NCI-H187 (cell line): ENCODE data around the gene SLC28A1.

Experiments used
- DNase-seq, 2 experiments: peaks; one replicate each; lab custom pipeline; 2025; lab: John Stamatoyannopoulos, UW

The SLC28A1 gene

GRCh38 chr15:84886211-84886983 is 1.9 kb downstream of the SLC28A1 start:
- DNase-seq: no peak

- DNase-seq: no peak
These were observed 2.5 kb downstream of the SLC28A1 start for GRCh38 chr15:84886984-84887299.

GRCh38 chr15:84887938-84888337 is 3.5 kb downstream of the SLC28A1 start:
- DNase-seq: no peak

GRCh38 chr15:84888639-84889038 is 4.2 kb downstream of the SLC28A1 start:
- no peak for DNase-seq

- no peak for DNase-seq
These were observed 5.0 kb downstream of the SLC28A1 start for GRCh38 chr15:84889313-84889990.

GRCh38 chr15:84889991-84890669 is 5.7 kb downstream of the SLC28A1 start:
- DNase-seq: no peak

- DNase-seq: no peak
These were observed 6.3 kb downstream of the SLC28A1 start for GRCh38 chr15:84890670-84891162.

GRCh38 chr15:84891339-84891738 is 6.9 kb downstream of the SLC28A1 start:
- no peak for DNase-seq

GRCh38 chr15:84892786-84893307 is 8.4 kb downstream of the SLC28A1 start:
- DNase-seq: no peak

- no peak for DNase-seq
These were observed 9.1 kb downstream of the SLC28A1 start for GRCh38 chr15:84893607-84894006.

- DNase-seq: no peak
These were observed 10.4 kb downstream of the SLC28A1 start for GRCh38 chr15:84894736-84895425.

- DNase-seq: no peak
These were observed 14.3 kb downstream of the SLC28A1 start for GRCh38 chr15:84898761-84899160.

GRCh38 chr15:84899750-84900149 is 15.3 kb downstream of the SLC28A1 start:
- DNase-seq: no peak

GRCh38 chr15:84901540-84901939 is 17.1 kb downstream of the SLC28A1 start:
- no peak for DNase-seq

GRCh38 chr15:84903751-84904150 is 19.3 kb downstream of the SLC28A1 start:
- DNase-seq: no peak

GRCh38 chr15:84904419-84904818 is 20.0 kb downstream of the SLC28A1 start:
- no peak for DNase-seq

- no peak for DNase-seq
These were observed 20.8 kb downstream of the SLC28A1 start for GRCh38 chr15:84905016-84905916.

- no peak for DNase-seq
These were observed 23.3 kb downstream of the SLC28A1 start for GRCh38 chr15:84907731-84908130.

- DNase-seq: no peak
These were observed 24.1 kb downstream of the SLC28A1 start for GRCh38 chr15:84908564-84908963.

- DNase-seq: no peak
These were observed 24.6 kb downstream of the SLC28A1 start for GRCh38 chr15:84909029-84909428.

GRCh38 chr15:84909782-84910181 is 25.3 kb downstream of the SLC28A1 start:
- no peak for DNase-seq
